ENCODE results near the gene BRD3.

Gene BRD3

GRCh38 chr9:134052491-134052890, 15.3 kb downstream of the BRD3 start:
- no peaks in the 10 kb centered on the region for H3K9me3 Mint-ChIP-seq
- peaks cover 17% of the 10 kb centered on the region for H3K36me3 Mint-ChIP-seq
- H3K27ac Mint-ChIP-seq, result peak overlapping the region; percentile 58
- no peak for ATAC-seq
- H3K4me3 Mint-ChIP-seq, result no peak overlapping the region
- no peak for DNase-seq (ENCODE audit: low spot score in 2 of 2)
- H3K4me1 Mint-ChIP-seq, result peaks cover 17% of the 10 kb centered on the region

- ATAC-seq (no peak), DNase-seq (ENCODE audit: low spot score in 2 of 2) (no peak)
- H3K36me3 Mint-ChIP-seq, result peaks cover 25% of the 10 kb centered on the region
- no peaks in the 10 kb centered on the region for H3K9me3 Mint-ChIP-seq
- no peak overlapping the region for H3K4me3 Mint-ChIP-seq
- peaks cover 6% of the 10 kb centered on the region for H3K4me1 Mint-ChIP-seq
- no peak overlapping the region for H3K27ac Mint-ChIP-seq
These were observed 16.5 kb downstream of the BRD3 start for GRCh38 chr9:134051319-134051718.

GRCh38 chr9:134050726-134051125, 17.1 kb downstream of the BRD3 start:
- Mint-ChIP-seq H3K36me3 (peaks cover 31% of the 10 kb centered on the region), H3K9me3 (no peaks in the 10 kb centered on the region), H3K4me3 (no peak overlapping the region), H3K27ac (no peak overlapping the region), H3K4me1 (no peaks in the 10 kb centered on the region)
- no peak for DNase-seq (ENCODE audit: low spot score in 2 of 2)
- no peak for ATAC-seq

GRCh38 chr9:134049772-134050588, 17.8 kb downstream of the BRD3 start:
- Mint-ChIP-seq H3K4me3 (no peak overlapping the region), H3K27ac (no peak overlapping the region), H3K4me1 (no peaks in the 10 kb centered on the region), H3K36me3 (peaks cover 32% of the 10 kb centered on the region), H3K9me3 (no peaks in the 10 kb centered on the region)
- ATAC-seq, result no peak
- no peak for DNase-seq (ENCODE audit: low spot score in 2 of 2)

- Mint-ChIP-seq H3K27ac (no peak overlapping the region), H3K4me1 (no peaks in the 10 kb centered on the region), H3K4me3 (no peak overlapping the region), H3K9me3 (no peaks in the 10 kb centered on the region), H3K36me3 (peaks cover 32% of the 10 kb centered on the region)
- DNase-seq (ENCODE audit: low spot score in 2 of 2), result no peak
- ATAC-seq, result no peak
These were observed 18.6 kb downstream of the BRD3 start for GRCh38 chr9:134049236-134049635.

- no peak overlapping the region for H3K27ac Mint-ChIP-seq
- ATAC-seq, result no peak
- H3K4me3 Mint-ChIP-seq, result no peak overlapping the region
- H3K9me3 Mint-ChIP-seq, result no peaks in the 10 kb centered on the region
- H3K36me3 Mint-ChIP-seq, result peaks cover 36% of the 10 kb centered on the region
- DNase-seq (ENCODE audit: low spot score in 2 of 2), result no peak
- H3K4me1 Mint-ChIP-seq, result no peaks in the 10 kb centered on the region
These were observed 19.3 kb downstream of the BRD3 start for GRCh38 chr9:134048582-134048968.

- Mint-ChIP-seq H3K4me3 (no peak overlapping the region), H3K27ac (no peak overlapping the region), H3K4me1 (no peaks in the 10 kb centered on the region), H3K9me3 (no peaks in the 10 kb centered on the region), H3K36me3 (peaks cover 38% of the 10 kb centered on the region)
- DNase-seq (ENCODE audit: low spot score in 2 of 2) (no peak), ATAC-seq (no peak)
These were observed 19.8 kb downstream of the BRD3 start for GRCh38 chr9:134047868-134048581.

GRCh38 chr9:134046894-134047681, 20.7 kb downstream of the BRD3 start:
- Mint-ChIP-seq H3K36me3 (peaks cover 34% of the 10 kb centered on the region), H3K27ac (peak overlapping the region; percentile 56), H3K9me3 (no peaks in the 10 kb centered on the region), H3K4me1 (no peaks in the 10 kb centered on the region), H3K4me3 (no peak overlapping the region)
- DNase-seq (ENCODE audit: low spot score in 2 of 2) (no peak), ATAC-seq (no peak)

- no peaks in the 10 kb centered on the region for H3K9me3 Mint-ChIP-seq
- DNase-seq (ENCODE audit: low spot score in 2 of 2) (no peak), ATAC-seq (no peak)
- peaks cover 23% of the 10 kb centered on the region for H3K36me3 Mint-ChIP-seq
- no peak overlapping the region for H3K4me3 Mint-ChIP-seq
- H3K27ac Mint-ChIP-seq, result no peak overlapping the region
- no peaks in the 10 kb centered on the region for H3K4me1 Mint-ChIP-seq
These were observed 21.8 kb downstream of the BRD3 start for GRCh38 chr9:134045841-134046544.

GRCh38 chr9:134044944-134045343, 22.9 kb downstream of the BRD3 start:
- Mint-ChIP-seq H3K27ac (no peak overlapping the region), H3K4me3 (no peak overlapping the region), H3K4me1 (no peaks in the 10 kb centered on the region), H3K9me3 (no peaks in the 10 kb centered on the region), H3K36me3 (peaks cover 27% of the 10 kb centered on the region)
- ATAC-seq (no peak), DNase-seq (ENCODE audit: low spot score in 2 of 2) (no peak)

- no peak for DNase-seq (ENCODE audit: low spot score in 2 of 2)
- ATAC-seq, result no peak
- H3K27ac Mint-ChIP-seq, result no peak overlapping the region
- H3K4me1 Mint-ChIP-seq, result no peaks in the 10 kb centered on the region
- no peaks in the 10 kb centered on the region for H3K9me3 Mint-ChIP-seq
- no peak overlapping the region for H3K4me3 Mint-ChIP-seq
- H3K36me3 Mint-ChIP-seq, result peaks cover 41% of the 10 kb centered on the region
These were observed 24.3 kb downstream of the BRD3 start for GRCh38 chr9:134043531-134043988.

GRCh38 chr9:134041649-134041962, 26.2 kb downstream of the BRD3 start:
- no peaks in the 10 kb centered on the region for H3K9me3 Mint-ChIP-seq
- H3K36me3 Mint-ChIP-seq, result peaks cover 44% of the 10 kb centered on the region
- no peak for DNase-seq (ENCODE audit: low spot score in 2 of 2)
- no peaks in the 10 kb centered on the region for H3K4me1 Mint-ChIP-seq
- no peak for ATAC-seq
- H3K27ac Mint-ChIP-seq, result no peak overlapping the region
- H3K4me3 Mint-ChIP-seq, result no peak overlapping the region

- no peak overlapping the region for H3K27ac Mint-ChIP-seq
- peaks cover 44% of the 10 kb centered on the region for H3K36me3 Mint-ChIP-seq
- no peaks in the 10 kb centered on the region for H3K9me3 Mint-ChIP-seq
- no peak overlapping the region for H3K4me3 Mint-ChIP-seq
- H3K4me1 Mint-ChIP-seq, result no peaks in the 10 kb centered on the region
- no peak for DNase-seq (ENCODE audit: low spot score in 2 of 2)
- no peak for ATAC-seq
These were observed 26.8 kb downstream of the BRD3 start for GRCh38 chr9:134040781-134041648.

GRCh38 chr9:134040176-134040565, 27.7 kb downstream of the BRD3 start:
- no peaks in the 10 kb centered on the region for H3K4me1 Mint-ChIP-seq
- ATAC-seq (no peak), DNase-seq (ENCODE audit: low spot score in 2 of 2) (no peak)
- H3K4me3 Mint-ChIP-seq, result no peak overlapping the region
- H3K9me3 Mint-ChIP-seq, result no peaks in the 10 kb centered on the region
- H3K36me3 Mint-ChIP-seq, result peaks cover 48% of the 10 kb centered on the region
- H3K27ac Mint-ChIP-seq, result no peak overlapping the region
